GM19397 (cell line): ENCODE measurements around the gene CHST2.

Experiments used
- ATAC-seq: cut with Tn5 transposase; IDR thresholded peaks from one replicate; pipeline ENCODE4 v1.9.1; 2021; ENCODE audit warnings: mild to moderate bottlenecking, moderate library complexity; ENCODE audit not compliant: unreplicated experiment

Gene CHST2

GRCh38 chr3:143098032-143098764 is 21.4 kb upstream of the CHST2 start:
- no peak for ATAC-seq

- ATAC-seq: no peak
Observed at GRCh38 chr3:143099210-143099609, 20.4 kb upstream of the CHST2 start.

GRCh38 chr3:143099690-143100089 is 19.9 kb upstream of the CHST2 start:
- no peak for ATAC-seq

- ATAC-seq: no peak
Observed at GRCh38 chr3:143100451-143100850, 19.1 kb upstream of the CHST2 start.

- no peak for ATAC-seq
Observed at GRCh38 chr3:143101792-143102381, 17.7 kb upstream of the CHST2 start.

- peak; percentile 48 for ATAC-seq
Observed at GRCh38 chr3:143103652-143104051, 15.9 kb upstream of the CHST2 start.

GRCh38 chr3:143105170-143105569 is 14.4 kb upstream of the CHST2 start:
- no peak for ATAC-seq

GRCh38 chr3:143109861-143110260 is 9.7 kb upstream of the CHST2 start:
- no peak for ATAC-seq

GRCh38 chr3:143110371-143110770 is 9.2 kb upstream of the CHST2 start:
- ATAC-seq: no peak

GRCh38 chr3:143118630-143119008 is 952 bp upstream of the CHST2 start:
- ATAC-seq: no peak

- ATAC-seq: peak; percentile 8
Observed at GRCh38 chr3:143119974-143120715, 574 bp downstream of the CHST2 start.

- peak; percentile 28 for ATAC-seq
Observed at GRCh38 chr3:143120716-143121240, 1.2 kb downstream of the CHST2 start.

GRCh38 chr3:143121241-143122088 is 1.9 kb downstream of the CHST2 start:
- ATAC-seq: peak; percentile 1

- no peak for ATAC-seq
Observed at GRCh38 chr3:143122089-143122430, 2.5 kb downstream of the CHST2 start.

GRCh38 chr3:143122608-143123352 is 3.2 kb downstream of the CHST2 start:
- no peak for ATAC-seq

GRCh38 chr3:143123353-143123984 is 3.9 kb downstream of the CHST2 start:
- no peak for ATAC-seq

GRCh38 chr3:143124601-143125520 is 5.3 kb downstream of the CHST2 start:
- no peak for ATAC-seq

- no peak for ATAC-seq
Observed at GRCh38 chr3:143127801-143128200, 8.2 kb downstream of the CHST2 start.
